Thyroid gland (tissue), 4 donors: ENCODE results near the gene ADCY4.

ENCODE experiments used
- POLR2A ChIP-seq, 2 donors: fragments of 450-650 bp; IDR thresholded peaks; one replicate each; pipeline ENCODE4 v1.6.1; 2017; ENCODE audit warnings: antibody characterized with exemption in 2 of 2, mild to moderate bottlenecking in 2 of 2, moderate library complexity in 1 of 2
- TF ChIP-seq, protein P1 (sequence below), 6 experiments: fragments of 200-600 bp in 3 of 6; fragments of 450-650 bp in 3 of 6; sonication (generic) in 3 of 6; IDR thresholded peaks; one replicate each; pipeline ENCODE4 v1.5.1; 2016 to 2019; ENCODE audit warnings: antibody characterized with exemption in 6 of 6, mild to moderate bottlenecking in 2 of 6, inconsistent platforms in 1 of 6, moderate library complexity in 1 of 6

DNA sequence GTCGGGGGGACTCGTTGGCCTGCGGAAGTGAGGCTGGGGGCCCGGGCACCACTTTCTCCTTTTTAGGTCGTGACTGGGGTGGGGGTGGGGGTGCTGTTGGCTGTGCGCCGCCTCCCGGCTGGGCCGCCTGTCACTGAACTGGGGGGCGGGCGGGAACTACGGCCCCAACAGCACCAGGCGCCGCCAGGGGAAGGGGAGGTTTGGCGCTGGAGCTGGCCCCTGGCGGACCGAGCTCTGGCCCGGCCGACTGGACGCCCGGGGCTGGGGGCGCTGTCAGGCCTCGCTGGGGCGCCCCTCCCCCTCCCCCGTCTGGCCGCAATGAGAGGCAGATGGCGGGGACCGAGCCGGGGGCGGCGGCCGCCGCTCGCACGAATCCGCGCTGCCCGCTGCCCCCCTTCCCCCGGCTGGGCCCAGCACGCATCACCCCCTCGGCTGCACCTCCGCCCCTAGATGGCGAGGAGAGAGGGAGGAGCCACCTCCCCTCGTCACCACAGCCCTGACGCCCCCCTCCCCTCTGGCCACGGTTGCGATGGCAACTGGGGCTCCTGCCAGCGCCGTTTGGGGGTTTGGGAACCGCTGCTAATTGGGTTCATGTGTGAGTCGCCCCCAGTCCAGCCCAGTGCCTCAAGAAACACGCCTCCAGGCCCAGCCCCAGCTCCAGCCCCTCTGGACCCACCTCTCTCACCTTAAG, 33.8 kb upstream of the ADCY4 start:
- TF ChIP-seq, protein P1, sequence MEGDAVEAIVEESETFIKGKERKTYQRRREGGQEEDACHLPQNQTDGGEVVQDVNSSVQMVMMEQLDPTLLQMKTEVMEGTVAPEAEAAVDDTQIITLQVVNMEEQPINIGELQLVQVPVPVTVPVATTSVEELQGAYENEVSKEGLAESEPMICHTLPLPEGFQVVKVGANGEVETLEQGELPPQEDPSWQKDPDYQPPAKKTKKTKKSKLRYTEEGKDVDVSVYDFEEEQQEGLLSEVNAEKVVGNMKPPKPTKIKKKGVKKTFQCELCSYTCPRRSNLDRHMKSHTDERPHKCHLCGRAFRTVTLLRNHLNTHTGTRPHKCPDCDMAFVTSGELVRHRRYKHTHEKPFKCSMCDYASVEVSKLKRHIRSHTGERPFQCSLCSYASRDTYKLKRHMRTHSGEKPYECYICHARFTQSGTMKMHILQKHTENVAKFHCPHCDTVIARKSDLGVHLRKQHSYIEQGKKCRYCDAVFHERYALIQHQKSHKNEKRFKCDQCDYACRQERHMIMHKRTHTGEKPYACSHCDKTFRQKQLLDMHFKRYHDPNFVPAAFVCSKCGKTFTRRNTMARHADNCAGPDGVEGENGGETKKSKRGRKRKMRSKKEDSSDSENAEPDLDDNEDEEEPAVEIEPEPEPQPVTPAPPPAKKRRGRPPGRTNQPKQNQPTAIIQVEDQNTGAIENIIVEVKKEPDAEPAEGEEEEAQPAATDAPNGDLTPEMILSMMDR (IDR thresholded peaks at IDR 0.05): peak in 1 of 6 experiments; percentile 7
- TF ChIP-seq POLR2A (IDR thresholded peaks at IDR 0.05): peak in 1 of 2 donors; percentile 52
